Measurements from ENCODE around the gene GSTA2. TPM values are rescaled to one million over a fixed set of nuclear protein-coding genes. Genes with fewer than 3 reads are reported as not detected.

GSTA2 gene
- total RNA-seq, 1 donor from 2014 or later: not detected

DNA sequence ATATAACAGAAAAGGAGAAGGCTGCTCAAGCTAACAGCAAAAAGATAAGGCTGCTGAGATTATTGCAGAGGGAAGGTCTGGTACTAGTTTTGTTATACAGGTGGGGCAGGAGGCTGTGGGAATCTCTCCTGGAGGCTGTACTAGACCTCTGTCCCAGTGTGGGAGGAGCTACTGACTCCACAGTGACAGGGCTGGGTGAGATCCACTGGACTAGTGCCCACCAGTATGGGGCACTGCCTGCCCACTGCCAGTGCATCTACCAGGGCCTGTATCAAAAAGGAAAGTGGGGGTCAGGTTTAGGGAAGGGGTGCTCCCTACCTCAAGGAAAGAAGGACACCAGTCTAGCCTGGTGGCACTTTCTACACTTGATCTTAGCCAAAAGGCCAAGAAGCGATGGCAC, 30.1 kb downstream of the GSTA2 start:
- H3K27me3 Mint-ChIP-seq (ENCODE audit: low read depth): no peaks in the 10 kb centered on the region
- no peaks in the 10 kb centered on the region for H3K36me3 Mint-ChIP-seq
- H3K4me3 Mint-ChIP-seq: no peak overlapping the region
- no peak for DNase-seq (ENCODE audit: low spot score in 2 of 2, unreplicated experiment in 2 of 2)
- H3K27ac Mint-ChIP-seq: no peak overlapping the region
- H3K4me1 Mint-ChIP-seq: no peaks in the 10 kb centered on the region
- TF ChIP-seq, protein P1, sequence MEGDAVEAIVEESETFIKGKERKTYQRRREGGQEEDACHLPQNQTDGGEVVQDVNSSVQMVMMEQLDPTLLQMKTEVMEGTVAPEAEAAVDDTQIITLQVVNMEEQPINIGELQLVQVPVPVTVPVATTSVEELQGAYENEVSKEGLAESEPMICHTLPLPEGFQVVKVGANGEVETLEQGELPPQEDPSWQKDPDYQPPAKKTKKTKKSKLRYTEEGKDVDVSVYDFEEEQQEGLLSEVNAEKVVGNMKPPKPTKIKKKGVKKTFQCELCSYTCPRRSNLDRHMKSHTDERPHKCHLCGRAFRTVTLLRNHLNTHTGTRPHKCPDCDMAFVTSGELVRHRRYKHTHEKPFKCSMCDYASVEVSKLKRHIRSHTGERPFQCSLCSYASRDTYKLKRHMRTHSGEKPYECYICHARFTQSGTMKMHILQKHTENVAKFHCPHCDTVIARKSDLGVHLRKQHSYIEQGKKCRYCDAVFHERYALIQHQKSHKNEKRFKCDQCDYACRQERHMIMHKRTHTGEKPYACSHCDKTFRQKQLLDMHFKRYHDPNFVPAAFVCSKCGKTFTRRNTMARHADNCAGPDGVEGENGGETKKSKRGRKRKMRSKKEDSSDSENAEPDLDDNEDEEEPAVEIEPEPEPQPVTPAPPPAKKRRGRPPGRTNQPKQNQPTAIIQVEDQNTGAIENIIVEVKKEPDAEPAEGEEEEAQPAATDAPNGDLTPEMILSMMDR (IDR thresholded peaks at IDR 0.05; ENCODE audit: unreplicated experiment): no peak
- no peaks in the 10 kb centered on the region for H3K9me3 Mint-ChIP-seq

DNA sequence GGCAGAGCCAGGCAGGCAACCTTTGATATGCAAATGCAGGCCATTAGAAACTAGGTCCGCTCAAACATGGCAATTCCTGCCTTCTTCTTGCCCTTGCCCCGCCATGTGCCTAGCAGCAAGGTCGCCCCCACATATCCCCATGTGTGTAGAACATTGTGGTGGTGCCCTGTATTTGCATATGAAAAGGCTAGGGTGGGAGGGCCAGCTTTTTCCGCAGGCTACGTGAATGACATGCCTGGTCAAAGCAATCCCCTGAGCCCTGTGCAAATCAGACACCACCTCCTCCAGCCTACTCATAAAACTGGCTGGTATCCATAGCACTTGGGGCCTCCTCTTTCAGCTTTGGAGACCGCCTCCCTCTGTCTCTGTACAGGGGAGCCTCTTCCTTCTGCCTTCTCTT, 31.6 kb downstream of the GSTA2 start:
- no peaks in the 10 kb centered on the region for H3K9me3 Mint-ChIP-seq
- no peak for DNase-seq (ENCODE audit: low spot score in 2 of 2, unreplicated experiment in 2 of 2)
- no peaks in the 10 kb centered on the region for H3K36me3 Mint-ChIP-seq
- TF ChIP-seq, protein P1 (IDR thresholded peaks at IDR 0.05; ENCODE audit: unreplicated experiment): no peak
- no peaks in the 10 kb centered on the region for H3K27me3 Mint-ChIP-seq (ENCODE audit: low read depth)
- H3K4me1 Mint-ChIP-seq: no peaks in the 10 kb centered on the region
- H3K4me3 Mint-ChIP-seq: no peak overlapping the region
- H3K27ac Mint-ChIP-seq: no peak overlapping the region

DNA sequence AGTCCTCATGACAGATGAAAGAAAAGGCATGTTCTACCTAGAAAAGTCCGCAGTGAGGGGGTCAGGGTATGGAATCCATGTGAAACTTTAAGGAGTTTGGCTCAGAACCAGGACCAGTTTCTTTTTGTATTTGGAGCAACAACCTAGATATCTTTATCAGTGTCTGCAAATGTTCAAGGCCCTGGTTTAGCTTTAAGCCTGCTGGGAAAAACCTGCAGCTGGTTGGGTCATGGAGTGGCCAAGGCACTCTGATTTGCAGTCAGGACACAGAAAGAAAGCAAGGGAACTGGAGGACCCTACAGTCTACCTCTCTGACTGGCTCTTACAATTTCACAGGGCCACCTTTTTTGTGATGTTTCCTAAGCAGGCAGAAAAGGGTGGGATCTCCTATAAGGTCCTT, 33.7 kb downstream of the GSTA2 start:
- no peak overlapping the region for H3K4me3 Mint-ChIP-seq
- no peaks in the 10 kb centered on the region for H3K9me3 Mint-ChIP-seq
- H3K27me3 Mint-ChIP-seq (ENCODE audit: low read depth): no peaks in the 10 kb centered on the region
- H3K36me3 Mint-ChIP-seq: no peaks in the 10 kb centered on the region
- TF ChIP-seq, protein P1 (IDR thresholded peaks at IDR 0.05; ENCODE audit: unreplicated experiment): no peak
- no peaks in the 10 kb centered on the region for H3K4me1 Mint-ChIP-seq
- no peak for DNase-seq (ENCODE audit: low spot score in 2 of 2, unreplicated experiment in 2 of 2)
- no peak overlapping the region for H3K27ac Mint-ChIP-seq

DNA sequence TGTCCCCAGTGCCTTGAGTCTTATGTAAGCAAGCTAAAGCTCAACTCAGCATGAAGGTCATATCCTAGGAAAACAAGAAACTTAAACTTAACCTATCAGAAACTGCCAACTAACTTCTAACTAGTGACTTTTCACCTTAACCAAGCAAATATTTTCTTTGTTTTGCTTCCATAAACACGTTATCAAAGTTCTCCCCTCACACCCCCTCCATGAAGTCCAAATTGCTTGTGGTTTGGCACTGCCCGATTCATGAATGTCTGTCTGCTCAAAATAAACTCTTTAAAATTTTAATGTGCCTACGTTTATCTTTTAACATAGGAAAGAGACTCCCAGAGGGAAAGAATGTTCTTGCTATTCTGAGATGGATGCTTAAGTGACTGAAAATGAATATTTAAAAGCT, 34.9 kb downstream of the GSTA2 start:
- no peaks in the 10 kb centered on the region for H3K36me3 Mint-ChIP-seq
- TF ChIP-seq, protein P1 (IDR thresholded peaks at IDR 0.05; ENCODE audit: unreplicated experiment): no peak
- H3K9me3 Mint-ChIP-seq: no peaks in the 10 kb centered on the region
- no peaks in the 10 kb centered on the region for H3K4me1 Mint-ChIP-seq
- H3K27ac Mint-ChIP-seq: no peak overlapping the region
- no peak overlapping the region for H3K4me3 Mint-ChIP-seq
- DNase-seq (ENCODE audit: low spot score in 2 of 2, unreplicated experiment in 2 of 2): no peak
- H3K27me3 Mint-ChIP-seq (ENCODE audit: low read depth): no peaks in the 10 kb centered on the region

DNA sequence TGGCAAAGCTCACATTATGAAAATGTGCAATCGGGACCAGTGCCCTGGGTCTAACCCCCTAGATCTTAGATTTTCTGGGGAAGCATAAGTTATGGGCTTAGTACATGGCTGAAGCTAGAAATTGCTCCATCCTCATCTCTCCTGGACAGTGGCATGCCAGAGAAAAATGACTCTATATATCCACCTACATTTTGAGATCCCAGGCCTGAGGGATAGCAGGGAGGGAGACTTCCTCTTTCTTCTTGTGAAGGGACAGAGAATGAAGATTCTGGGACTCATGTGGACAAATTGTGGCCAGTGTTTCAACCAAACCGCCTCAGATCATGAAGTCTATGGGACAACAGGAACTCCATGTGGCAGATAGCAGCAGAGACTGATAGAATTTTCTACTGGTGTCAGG, 35.4 kb downstream of the GSTA2 start:
- Mint-ChIP-seq H3K4me1 (no peaks in the 10 kb centered on the region), H3K9me3 (no peaks in the 10 kb centered on the region), H3K4me3 (no peak overlapping the region), H3K36me3 (no peaks in the 10 kb centered on the region), H3K27ac (no peak overlapping the region), H3K27me3 (ENCODE audit: low read depth) (no peaks in the 10 kb centered on the region)
- TF ChIP-seq, protein P1 (IDR thresholded peaks at IDR 0.05; ENCODE audit: unreplicated experiment): no peak
- no peak for DNase-seq (ENCODE audit: low spot score in 2 of 2, unreplicated experiment in 2 of 2)

Measured in mesothelial cell of epicardium (in vitro differentiated cells).